NCI-H1436 (cell line): ENCODE data around the gene TCFL5.
A peak's percentile ranks its signal among the peaks of the same experiment; 100 is the strongest.

Experiments used
- DNase-seq: peaks from one replicate; lab custom pipeline; 2025; lab: John Stamatoyannopoulos, UW

Gene TCFL5

DNA sequence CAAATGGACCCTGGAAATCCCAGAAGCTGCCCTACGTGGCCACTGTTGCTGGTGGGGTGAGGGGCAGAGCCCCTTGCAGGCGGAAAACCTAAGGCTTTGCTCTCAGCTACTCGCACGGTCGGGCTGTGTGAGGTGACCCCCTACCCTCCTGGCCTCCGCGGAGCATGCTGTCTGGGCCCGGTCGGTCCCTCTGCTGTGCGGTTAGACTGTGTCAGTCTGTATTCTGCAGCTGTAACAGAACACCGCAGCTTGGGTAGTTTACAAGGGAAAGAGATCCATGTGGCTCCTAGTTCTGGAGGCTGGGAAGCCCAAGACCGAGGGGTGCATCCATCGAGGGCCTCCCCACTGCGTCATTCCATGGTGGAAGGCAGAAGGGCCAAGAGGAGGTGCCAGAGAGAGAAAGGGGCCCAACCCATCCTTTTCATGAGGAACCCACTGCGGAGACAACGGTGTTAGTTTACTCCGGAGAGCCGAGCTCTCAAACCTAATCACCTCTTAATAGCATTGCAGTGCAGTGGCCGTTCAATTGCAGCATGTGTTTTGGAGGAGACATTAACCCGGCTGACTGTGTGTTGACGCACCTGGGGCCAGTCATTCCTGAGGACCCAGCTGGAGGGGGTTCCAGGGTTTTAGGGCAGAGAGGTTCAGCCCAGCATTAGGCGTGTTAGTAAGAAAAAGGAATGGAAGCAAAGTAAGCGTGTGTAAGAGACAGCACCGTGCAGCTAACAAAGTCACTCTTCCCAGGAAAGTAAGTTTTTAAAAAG, 26.5 kb downstream of the TCFL5 start:
- no peak for DNase-seq

DNA sequence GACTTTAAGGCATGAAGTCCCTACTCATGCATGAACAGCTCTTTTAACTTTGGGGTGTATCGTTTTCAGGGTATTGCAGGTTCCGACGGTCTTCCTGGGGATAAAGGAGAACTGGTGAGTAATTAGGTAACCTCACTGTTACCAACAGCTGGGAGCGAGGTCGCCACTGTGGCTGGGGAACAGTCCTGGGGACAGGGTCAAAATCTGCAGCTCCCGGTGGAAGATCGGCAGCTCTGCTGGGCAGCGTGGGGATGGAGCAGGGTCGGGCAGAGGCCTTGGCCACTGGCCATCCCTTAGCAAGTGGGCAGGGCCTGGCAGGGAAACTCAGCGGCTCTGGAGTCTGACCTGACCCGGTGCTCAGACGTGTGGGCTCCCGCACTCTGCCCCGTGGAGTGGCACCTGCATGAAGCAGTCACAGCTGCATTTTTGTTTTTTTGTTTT, 28.7 kb downstream of the TCFL5 start:
- no peak for DNase-seq

DNA sequence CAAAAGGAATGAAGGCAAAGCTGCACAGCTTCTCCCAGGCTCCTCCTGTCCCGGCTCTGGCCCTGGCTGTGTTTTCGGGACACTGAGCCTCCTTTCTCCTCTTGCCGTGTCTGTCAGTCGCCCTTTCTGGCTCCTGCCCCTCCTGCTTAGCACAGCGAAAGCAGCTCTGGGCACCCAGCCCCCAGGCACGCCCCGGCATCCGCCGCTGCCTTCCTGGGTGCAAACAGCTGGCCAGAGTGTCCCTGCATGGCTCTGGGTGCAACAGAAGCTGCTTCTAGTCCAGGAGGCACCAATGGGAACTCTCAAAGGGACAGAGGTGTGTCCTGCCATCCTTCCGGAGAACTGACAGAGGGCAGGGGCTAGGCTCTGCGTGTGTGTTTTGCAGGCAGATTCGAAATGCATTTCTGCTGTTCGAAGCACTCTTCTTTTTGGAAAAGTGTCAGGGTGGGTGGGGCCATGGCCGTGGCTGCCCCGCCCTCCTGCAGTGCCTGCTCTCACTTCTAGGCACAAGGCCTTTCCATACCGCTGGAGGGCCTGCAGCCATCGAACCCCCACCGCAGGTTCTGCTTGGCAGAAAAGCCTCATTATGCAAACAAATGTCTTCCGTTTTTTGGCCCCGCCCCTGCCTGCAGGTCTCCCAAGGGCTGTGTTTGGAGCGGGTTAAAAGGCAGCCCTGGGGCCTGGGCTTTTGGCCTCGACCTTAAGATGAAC, 29.3 kb downstream of the TCFL5 start:
- peak; percentile 65 for DNase-seq

DNA sequence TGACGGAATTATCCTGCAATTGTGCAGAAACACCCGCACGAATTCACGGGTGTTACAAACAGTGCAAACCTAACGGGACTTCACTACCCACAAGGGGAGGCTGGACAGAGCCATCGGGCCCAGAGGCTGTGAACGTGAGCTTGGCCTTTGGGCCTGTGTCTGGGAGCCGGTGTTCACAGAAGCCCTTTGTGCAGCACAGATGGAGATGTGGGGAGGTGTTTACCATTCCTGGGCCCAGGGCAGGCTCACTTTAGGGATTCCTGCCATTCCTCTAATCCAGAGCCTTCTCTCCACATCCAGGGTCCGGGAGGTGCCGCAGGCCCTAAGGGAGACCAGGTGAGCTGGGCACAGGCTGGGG, 29.8 kb downstream of the TCFL5 start:
- no peak for DNase-seq

DNA sequence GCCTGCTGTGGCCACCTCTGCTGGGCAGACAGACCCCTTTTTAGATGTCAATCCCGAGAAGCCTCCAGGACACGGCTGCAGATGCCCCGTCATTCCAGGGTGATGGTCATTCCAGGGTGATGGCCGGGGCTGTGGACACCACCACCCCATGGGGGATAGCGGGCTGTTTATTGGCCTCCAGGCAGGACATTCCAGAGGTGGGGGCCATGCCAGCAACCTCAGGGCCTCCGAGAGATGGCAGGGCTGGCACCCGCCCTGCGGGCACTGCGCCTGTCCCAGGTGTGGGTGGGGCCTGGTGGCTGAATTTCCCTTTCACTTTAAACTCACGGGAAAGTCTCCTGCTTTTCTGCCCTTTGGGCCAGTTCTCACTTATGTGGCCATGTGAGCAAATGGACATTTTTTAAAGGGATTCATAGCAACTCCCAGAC, 30.2 kb downstream of the TCFL5 start:
- no peak for DNase-seq

DNA sequence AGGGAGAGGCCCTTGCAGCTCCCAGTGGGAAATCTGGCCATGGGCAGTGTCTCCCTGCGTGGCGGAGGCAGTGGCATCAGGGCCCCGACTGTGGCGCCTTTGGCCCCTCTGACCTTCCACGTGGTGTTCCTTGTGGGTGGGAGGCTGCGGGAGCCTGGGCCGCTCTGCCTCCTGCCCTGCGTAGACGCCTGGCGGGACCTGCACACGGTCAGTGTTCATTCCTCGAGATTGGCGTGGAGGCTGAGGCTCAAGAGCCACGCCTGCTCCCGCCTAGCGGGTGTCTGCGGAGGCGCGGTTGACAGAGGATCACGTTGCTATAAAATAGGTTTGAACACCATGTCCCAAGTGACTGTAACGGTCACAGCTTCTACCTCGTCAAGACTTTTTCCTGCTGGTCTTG, 30.8 kb downstream of the TCFL5 start:
- DNase-seq: no peak

- DNase-seq: no peak
Measured at GRCh38 chr20:62830251-62830650, 31.4 kb downstream of the TCFL5 start.

- DNase-seq: no peak
Measured at GRCh38 chr20:62829231-62830230, 32.1 kb downstream of the TCFL5 start.

GRCh38 chr20:62828511-62829230, 33.0 kb downstream of the TCFL5 start:
- DNase-seq: no peak

GRCh38 chr20:62828051-62828450, 33.6 kb downstream of the TCFL5 start:
- DNase-seq: no peak

DNA sequence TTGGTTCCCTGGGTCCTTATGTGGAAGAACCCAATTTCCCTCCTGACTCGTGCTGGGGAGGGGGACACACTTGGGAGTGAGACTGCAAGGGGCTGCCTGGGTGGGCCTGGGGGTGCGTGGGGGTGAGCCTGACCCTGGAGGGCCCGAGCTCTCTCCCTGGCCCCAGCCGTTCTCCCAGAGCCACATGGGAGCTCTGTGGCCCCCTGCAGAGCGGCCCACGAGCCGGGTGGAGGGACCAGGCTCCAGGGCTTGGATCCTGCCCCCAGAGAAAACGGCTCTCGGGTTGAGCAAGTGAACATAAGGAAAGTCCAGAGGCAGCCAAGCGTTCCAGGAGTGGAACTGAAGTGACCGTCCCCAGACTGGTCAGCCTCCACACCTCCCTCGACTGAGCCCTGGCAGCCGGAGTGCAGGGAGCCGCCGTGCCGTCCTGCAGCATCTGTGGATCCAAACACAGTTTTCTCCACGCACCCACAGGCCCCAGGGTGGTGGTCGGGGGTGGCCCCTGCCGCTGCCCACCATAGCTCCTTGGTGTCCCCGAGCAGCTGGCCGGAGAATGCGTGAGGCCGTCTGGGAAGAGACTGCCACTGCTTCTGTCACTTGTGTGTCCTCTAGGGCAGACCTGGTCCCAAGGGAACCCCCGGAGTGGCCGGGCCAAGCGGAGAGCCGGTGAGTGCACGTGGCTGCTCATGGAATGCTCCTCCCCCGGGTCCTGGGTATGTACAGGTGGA, 34.1 kb downstream of the TCFL5 start:
- DNase-seq: no peak

DNA sequence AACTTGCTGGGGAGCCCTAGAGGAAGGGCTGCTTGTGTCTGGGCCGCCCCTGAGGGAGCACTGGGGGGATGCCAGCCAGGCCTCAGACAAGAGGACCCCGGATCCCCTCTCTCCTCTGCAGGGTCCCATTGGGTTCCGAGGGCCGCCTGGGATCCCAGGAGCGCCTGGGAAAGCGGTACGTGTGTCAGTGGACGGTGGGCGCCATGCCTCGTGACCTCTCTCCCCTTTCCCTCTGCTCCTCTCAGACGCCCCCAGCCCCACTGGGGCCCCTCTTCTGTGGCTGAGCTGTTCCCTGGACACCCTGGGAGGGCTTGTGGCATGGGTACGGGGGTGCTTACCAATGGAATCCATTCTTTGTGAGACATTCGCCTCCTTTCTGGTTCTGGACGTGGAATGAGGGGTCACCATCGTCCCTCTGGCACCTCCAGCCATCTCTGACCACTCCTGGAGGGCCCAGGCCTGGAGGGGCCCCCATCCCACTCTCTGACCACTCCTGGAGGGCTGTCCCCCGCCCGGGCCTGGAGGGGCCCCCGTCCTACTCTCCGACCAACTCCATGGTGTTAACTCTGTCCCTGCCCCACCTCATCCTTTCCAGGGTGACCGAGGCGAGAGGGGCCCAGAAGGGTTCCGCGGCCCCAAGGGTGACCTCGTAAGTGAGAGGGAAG, 34.8 kb downstream of the TCFL5 start:
- no peak for DNase-seq

DNA sequence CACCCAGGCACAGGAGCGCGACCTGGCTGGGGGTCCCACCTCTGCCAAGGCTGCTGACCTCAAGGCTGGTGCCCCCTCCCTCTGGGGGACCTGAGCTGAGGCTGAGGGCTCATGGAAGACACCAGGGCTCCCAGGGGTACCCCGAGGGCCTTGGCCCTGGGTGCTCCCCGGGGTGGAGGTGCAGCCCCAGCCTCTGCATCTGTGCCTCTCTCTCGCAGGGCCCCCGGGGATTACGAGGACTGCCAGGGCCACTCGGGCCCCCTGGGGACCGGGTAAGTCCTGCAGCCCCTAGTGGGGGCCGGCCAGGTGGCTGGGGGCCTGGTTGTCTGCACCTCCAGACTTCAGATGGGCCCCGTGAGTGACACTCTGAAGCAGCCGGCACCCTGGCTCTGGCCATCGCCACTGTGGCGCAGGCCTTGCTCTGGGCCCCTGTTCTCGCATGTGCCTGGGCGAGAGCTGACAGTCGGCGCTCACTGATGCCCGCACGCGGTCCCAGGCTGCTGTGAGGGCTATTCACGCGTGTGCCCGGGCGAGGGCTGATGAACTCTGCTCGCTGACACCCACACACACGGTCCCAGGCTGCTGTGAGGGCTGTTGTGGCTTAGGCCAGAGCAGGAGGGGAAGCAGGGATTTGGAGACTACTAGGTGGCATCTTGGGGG, 35.5 kb downstream of the TCFL5 start:
- DNase-seq: no peak

DNA sequence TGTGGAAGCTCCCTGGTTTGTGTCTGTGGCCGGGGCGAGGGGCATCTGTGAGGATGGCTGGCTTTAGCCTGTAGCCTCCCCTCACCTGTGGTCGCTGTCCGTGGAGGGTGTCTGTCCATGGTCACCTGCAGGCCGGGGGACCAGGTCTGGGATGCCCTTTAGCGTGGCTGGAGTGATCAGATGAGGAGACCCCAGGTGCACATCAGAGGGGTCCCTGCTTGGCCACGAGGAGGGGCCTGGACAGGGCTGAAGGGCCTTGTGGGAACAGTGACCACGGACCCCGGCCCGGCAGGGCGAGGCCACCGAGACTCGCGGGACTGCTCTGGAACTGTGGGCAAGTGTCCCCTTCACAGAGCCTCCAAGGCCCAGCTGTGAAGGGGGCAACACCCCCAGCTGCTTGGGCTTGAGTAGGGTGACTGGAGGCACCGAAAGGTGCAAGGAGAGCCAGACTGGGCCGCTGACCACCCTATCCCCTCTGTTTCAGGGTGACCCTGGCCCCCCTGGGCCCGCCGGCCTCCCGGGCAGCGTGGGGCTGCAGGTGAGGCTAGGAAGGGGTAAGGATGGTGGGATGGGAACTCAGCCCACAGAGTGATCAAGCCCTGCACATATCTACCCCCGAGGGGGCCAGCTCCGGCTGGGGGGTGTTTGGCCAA, 36.2 kb downstream of the TCFL5 start:
- no peak for DNase-seq

DNA sequence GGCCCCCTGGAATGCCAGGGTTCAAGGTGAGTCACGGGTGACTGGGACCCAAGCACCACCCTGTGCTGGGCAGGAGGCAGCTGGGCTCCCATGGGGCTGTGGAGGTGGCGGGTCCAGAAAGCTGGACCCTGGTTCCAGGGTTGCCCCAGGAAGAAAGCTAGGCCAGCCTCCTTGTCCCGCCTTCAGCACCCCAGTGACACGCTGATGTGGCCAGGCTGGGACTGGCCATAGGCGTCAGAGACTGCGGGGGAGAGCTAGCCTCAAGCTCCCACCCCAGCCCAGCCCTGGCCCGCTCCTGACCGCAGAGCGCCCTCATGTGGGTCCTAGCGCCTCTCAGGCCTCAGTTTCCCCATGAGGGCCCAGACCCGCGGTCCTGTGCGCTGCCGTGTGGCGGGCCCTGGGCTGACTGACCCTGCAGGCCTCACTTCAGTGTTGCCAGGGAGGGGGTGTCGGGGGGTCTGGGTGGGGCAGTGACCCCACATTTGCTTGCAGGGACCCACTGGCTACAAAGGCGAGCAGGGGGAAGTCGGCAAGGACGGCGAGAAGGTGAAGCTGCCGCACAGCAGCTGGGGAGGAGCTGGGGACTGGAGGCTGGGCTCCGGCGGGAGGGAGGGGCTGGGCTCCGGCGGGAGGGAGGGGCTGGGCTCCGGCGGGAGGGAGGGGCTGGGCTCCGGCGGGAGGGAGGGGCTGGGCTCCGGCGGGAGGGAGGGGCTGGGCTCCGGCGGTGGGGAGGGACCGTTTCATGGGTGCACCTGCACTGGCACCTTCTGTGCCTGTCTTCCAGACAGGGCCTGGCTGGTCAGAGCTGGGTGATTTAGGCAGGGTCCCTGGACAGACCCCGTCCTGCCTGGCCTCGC, 36.9 kb downstream of the TCFL5 start:
- peak; percentile 52 for DNase-seq

- DNase-seq: no peak
Measured at GRCh38 chr20:62823688-62824475, 37.7 kb downstream of the TCFL5 start.

DNA sequence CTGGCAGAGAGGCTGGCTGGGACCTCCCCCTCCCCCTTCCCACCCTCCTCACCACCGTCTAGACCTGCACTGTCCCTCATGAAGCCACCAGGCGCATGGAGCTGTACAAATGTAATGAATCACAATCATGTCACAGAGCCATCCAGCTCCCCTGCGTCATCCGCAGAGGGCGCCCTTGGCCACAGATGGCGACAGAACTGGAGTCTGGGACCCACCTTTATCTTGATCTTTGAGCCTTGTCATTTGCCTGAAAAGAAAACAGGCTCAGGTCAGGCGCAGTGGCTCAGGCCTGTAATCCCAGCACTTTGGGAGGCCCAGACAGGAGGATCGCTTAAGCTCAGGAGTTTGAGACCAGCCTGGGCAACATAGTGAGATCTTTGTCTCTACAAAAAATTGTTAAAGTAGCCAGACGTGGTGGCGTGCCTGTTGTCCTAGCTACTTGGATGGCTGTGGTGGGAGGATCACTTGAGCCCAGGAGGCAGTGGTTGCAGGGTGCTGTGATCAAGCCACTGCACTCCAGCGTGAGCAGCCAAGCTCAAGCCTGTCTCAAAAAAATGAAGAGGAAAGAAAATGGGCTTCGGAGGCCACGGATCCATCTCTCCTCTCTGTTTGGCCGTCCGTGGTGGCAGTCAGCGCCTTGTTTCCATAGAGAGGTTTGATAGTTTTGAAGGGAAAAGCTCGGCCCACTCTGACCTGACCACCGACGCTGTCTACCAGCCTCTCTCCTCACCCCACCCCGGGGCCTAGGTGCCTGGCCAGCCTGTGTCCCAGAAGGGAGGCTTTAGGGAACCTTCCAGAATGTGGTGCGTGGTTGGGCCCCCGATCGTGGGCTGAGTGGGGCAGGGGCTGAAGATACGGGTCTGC, 38.6 kb downstream of the TCFL5 start:
- peak; percentile 64 for DNase-seq
